ENCODE data around the gene TIE1.
A peak's percentile ranks its signal among the peaks of the same experiment; 100 is the strongest.
"Not testable (repeated sequence)": the region's sequence is repeated elsewhere in the genome, so short reads cannot be mapped to it uniquely, and the experiment has no call there.

The TIE1 gene

DNA sequence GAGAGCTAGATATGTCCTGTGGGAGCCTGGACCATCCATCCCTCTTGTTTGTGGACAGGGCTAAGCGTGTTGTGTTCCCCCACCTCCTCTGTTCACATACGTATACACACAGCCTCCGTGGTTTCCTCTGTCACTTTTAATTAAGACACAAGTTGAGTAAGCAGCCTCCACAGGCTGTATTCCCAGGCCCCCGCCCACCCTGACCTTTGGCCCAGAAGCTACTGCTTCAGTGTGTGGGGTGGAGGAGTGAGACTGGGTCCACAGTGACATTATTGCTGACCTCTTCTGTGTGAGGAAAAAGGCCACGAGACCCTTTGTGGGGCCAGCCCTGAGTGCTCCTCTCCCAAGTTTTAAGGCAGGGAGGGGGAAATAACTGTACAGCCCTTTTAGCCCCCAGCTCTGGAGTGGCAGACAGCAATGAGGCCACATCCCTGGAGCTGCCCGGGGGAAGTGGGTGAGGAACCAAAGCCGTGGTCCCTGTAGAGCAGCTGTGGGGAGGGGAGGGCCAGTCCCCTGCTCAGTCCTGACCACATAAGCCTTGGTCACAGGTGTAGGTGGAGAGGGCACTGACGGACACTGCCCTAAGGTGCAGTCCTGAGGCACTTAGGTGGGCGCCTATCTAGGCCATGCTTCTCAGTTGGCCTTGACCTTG, 62.6 kb downstream of the TIE1 start:
- DNase-seq (ENCODE audit: low read depth), result no peak

DNA sequence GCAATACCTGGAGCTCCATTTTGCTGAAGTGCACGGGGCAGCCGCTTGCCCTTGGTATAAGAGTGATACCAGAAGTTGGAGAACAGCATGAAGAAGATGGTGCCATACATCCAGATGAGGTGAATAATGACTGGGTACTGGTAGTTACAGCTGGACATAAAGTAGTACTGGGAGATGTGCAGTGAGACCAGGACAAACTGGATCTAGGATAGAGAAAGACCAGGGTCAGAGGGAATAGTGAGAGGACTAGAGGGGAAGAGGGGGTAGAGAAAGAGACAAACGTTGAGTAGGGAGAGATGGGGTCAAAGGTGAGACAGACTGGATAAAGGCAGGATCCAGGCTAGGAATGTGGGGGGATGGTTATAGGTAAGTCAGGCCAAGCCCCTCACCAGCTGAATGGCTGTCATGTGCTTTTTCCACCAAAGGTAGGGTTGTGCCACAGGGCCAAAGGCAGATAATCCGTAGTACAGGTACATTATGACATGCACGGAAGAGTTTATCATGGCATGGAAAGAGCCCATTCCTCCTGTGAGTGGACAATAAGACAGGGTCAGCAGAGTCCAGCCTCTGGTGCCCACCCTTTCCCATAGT, 63.2 kb downstream of the TIE1 start:
- DNase-seq (ENCODE audit: low read depth), result no peak

DNA sequence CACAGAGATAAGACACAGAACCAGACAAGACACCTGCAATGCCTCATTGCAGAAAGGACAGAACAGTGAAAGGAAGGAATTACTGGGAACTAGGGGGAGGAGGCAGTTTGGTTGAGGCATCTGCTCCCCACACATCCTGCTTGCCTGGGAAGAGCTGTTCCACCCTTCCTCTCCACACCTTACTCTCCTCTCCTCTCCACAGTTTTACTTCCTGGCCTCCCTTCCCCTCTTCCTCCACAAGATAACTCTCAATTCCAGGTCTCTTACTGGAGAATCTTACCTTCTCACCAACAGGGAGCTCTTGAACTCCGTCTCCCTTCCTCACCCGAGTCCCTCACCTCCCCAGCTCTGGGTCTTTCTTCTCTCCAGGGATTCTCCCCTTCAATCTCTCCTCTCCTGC, 64.9 kb downstream of the TIE1 start:
- no peak for DNase-seq (ENCODE audit: low read depth)

DNA sequence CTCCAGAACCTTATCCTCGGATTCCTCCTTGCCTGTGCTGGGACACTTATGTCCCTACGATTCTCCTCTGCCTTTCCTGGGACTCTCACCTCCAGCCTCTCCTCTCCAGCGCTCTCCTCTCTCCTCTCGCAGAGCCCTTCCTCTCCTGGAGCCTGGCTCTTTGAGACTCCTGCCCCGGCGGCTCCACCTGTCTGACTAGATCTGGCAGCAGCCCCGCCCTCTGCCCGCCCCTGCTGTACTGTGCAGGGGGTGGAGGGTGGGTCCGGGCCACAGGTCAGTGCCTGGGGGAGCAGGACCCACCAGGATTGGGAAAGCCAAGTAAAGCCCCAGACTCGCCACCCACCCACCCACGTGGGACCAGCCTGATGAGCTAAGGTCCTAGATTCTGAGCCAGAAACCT, 65.4 kb downstream of the TIE1 start:
- no peak for DNase-seq (ENCODE audit: low read depth)

DNA sequence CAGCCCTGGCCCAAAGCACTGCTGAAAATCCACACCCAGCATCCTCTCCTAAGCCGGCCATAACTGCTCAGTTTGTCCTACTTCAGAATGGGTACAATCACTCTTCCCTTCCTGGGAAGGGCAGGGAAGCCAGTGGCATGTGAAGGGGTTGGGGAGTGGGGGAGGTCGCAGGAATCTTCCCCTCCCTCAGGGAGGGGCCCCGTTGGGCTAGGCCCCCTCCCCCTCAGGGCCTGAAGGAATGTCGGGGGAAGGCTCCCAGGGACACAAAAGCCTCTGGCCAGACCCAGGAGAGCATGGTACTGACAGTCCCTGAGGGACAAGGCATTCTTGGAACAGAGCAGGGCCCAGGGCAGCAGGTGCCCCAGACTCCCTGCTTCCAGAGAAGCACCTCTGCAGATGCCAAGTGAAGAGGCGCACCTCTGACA, 65.8 kb downstream of the TIE1 start:
- DNase-seq (ENCODE audit: low read depth), result no peak

DNA sequence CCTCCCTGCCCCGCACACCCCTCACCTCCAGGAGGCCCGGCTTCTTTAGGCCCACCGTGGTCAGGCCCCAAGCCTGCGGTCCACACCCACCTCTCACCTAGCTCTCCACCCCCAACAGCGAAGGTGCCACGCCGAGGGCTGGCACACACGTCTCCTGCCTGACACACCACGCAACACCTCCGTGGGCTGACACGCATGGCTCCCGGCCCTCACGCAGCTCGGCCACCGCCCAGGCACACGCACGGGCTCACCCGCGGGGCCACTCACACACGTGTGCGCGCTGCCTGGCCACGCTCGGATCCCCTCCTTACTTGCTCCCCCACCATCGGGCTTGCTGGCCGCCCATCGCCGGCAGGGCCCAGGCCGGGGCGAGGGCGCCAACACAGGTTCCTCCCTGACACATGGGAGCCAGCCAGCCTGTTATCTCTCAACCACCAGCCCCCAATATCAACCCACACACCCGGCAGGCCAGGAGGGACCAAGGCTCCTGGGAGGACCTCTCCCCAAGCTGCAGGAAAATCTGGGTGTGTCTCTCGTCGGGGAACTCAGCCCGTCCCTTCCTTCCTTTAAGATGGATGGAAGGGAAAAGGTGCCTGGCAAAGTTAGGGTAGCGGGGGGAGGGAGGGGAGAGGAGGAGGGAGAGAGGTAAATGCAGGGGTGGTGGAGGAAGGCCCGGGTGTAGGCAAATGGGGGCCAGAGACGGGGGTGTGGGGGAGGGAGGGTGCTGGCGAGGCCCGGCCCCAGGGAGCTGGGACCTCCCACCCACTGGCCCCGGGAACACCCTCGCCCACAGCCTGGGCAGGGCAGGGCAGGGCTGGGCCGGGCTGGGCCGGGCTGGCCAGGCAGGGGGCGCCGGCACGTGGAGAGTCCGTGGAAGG, 66.5 kb downstream of the TIE1 start:
- DNase-seq (ENCODE audit: low read depth), result peak; percentile 13

DNA sequence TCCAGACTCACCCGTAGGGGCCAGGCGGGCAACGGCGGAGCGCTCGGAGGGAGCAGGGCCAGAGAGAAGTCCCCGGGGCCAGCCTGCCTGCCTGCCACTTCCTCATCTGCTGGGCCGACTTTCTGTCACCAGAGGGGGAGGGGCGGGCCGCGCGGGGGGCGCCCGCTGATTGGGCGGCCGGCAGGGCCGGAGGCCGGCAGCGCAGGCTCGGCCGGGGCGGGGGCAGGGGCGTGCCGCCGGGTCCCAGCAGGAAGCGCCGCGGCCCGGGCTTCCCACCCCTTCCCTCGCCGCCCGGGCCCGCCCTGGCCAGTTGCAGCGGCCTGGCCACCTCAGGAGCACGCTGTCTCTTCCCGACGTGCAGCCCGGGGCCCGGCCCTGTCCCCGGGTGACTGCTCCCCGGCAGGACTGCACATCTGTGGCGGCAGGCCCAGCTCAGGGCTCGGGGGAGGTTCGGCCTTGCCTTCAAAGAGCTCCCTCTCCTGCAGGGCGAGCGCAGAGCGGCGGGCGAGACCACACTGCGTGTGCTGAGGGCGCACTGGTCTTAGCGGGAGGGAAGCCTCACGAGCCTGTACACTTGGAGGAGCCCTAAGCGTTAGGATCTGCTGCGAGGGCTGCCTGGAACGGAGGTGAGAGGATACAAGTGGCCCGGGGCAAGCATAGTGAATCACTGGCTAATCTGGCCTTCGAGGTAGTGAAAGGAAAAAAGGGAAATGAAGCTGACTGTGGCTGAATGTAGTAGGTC, 67.3 kb downstream of the TIE1 start, which contains the start of gene ELOVL1:
Gene ELOVL1 (minus strand): TSS at position 108 of the 742 bp plus-strand sequence. CDS start 2,402 bp downstream, outside the sequence.
- peak; percentile 84 for DNase-seq (ENCODE audit: low read depth)

DNA sequence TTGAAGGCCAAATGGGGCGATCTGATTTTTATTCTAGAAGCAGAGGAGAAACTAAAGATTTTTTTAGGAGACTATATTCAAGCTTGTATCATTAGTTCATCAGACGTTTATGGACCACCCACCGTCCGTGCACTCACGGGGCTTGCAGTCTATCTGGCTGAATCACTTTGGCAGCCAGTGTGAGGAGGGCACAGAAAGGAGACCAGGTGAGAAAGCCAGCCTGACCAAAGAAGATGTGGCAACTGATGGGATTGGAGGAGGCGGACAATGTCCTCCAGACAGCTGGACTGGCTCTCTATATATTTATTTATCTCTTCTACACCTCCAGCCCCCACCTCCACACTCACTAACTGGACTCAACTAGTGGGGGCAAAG, 67.9 kb downstream of the TIE1 start:
- DNase-seq (ENCODE audit: low read depth), result no peak

DNA sequence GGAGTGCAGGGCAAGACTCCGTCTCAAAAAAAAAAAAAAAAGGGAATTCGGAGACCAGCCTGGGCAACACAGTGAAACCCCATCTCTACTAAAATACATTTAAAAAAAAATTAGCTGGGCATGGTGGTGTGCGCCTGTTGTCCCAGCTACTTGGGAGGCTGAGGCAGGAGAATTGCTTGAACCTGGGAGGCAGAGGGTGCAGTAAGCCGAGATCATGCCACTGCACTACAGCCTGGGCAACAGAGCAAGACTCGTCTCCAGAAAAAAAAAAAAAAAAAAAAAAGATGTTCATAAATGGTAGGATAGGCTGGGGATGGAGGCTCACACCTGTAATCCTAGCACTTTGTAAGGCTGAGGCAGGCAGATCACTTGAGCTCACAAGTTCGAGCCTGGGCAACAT, 69.0 kb downstream of the TIE1 start:
- not testable (repeated sequence) for DNase-seq (ENCODE audit: low read depth)

DNA sequence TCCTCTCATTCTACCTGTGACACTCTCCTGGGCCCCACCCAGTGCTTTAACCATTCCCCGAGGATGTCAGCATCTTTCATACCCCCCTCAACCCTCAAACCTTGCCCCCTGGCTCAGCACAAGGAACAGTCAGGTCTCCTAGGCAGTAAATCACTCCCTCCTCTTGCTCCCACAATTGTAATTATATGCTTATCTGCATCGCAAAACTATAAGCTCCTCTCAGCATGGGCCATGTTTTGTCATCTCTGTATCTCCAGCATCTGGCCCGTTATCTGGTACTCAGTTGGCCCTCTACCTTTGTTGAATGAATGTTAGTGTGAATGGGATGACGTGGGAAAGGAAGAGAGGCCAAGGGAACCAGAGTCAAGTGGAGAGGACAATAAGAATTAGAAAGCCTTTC, 69.8 kb downstream of the TIE1 start:
- DNase-seq (ENCODE audit: low read depth), result no peak

DNA sequence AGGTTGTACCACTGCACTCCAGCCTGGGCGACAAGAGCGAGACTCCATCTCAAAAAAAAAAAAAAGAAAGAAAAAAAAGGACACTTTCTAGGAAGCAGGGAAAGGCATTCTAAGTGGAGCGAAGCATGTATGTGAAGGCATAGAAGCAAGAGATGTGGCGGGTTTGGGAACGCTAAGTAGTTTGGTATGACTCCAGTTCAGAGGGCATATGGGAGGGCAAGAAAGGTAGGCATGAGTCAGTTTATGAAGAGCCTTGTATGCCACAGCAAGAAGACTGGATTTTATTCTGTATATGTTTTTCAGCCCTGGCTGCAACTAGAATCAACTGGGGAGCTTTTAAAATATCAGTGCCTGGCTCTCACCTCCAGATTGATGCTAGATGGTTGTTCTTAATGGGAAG, 71.4 kb downstream of the TIE1 start:
- no peak for DNase-seq (ENCODE audit: low read depth)
